Left colon (tissue), 2 donors: ENCODE measurements around the gene CDH11. TPM values are rescaled to one million over a fixed set of nuclear protein-coding genes. Genes with fewer than 3 reads are reported as not detected.

Experiments
- ATAC-seq: fragments of 200-7000 bp; cut with Tn5 transposase; one replicate; pipeline ENCODE4 v1.9.1; 2020; ENCODE audit warnings: mild to moderate bottlenecking, moderate library complexity
- DNase-seq, 2 donors: peaks; one replicate each; pipeline ENCODE4 v3.0.0-alpha.2; 2020
- intact Hi-C, 2 donors: fragments of 100-400 bp; cut with DNase I in 1 of 2; cut with micrococcal nuclease in 1 of 2; formaldehyde crosslinking; loops; one replicate each; pipeline versions ENCODE4 v1.11.2 to v1.14.0; 2022; cut with DNase I, micrococcal nuclease
- total RNA-seq, 2 donors: library from RNA; stranded (reverse); fragmentation: NEBNext Ultra II Directional; extraction: Animal tissue kit (Norgen Biotek cat#: 25700); gene quantifications; one replicate each; pipeline ENCODE4 v1.2.1, GENCODE V29; 2021
- donor health status: DM: no; HTN: no; CAD: no.
- donor health status: DM: yes; HTN: yes; CAD: no.

CDH11 gene
- total RNA-seq, 2 donors from 2014 or later, result 4.4 to 15.6 TPM

GRCh38 chr16:64964126-64964540 lies 157.7 kb downstream of the CDH11 start:
- DNase-seq, result no peak
- intact Hi-C loops, result no loop called here
- ATAC-seq, result no peak

GRCh38 chr16:64962786-64963185 lies 159.1 kb downstream of the CDH11 start:
- intact Hi-C loops, result no loop called here
- ATAC-seq (no peak), DNase-seq (no peak)

GRCh38 chr16:64957246-64957645 lies 164.6 kb downstream of the CDH11 start:
- no peak for ATAC-seq
- intact Hi-C loops, result no loop called here
- no peak for DNase-seq

GRCh38 chr16:64952177-64952576 lies 169.7 kb downstream of the CDH11 start:
- DNase-seq (no peak), ATAC-seq (no peak)
- intact Hi-C loops, result no loop called here

GRCh38 chr16:64951193-64951592 lies 170.7 kb downstream of the CDH11 start:
- ATAC-seq, result no peak
- DNase-seq, result no peak
- intact Hi-C loops, result no loop called here

- intact Hi-C loops, result no loop called here
- ATAC-seq (no peak), DNase-seq (no peak)
These were observed 171.1 kb downstream of the CDH11 start for GRCh38 chr16:64950731-64951130.

GRCh38 chr16:64950262-64950661 lies 171.6 kb downstream of the CDH11 start:
- intact Hi-C loops, result no loop called here
- DNase-seq (no peak), ATAC-seq (no peak)

GRCh38 chr16:64948056-64948455 lies 173.8 kb downstream of the CDH11 start:
- no peak for DNase-seq
- ATAC-seq, result no peak
- intact Hi-C loops, result no loop called here

GRCh38 chr16:64947651-64948050 lies 174.2 kb downstream of the CDH11 start:
- ATAC-seq (no peak), DNase-seq (no peak)
- intact Hi-C loops, result no loop called here

GRCh38 chr16:64933885-64934284 lies 188.0 kb downstream of the CDH11 start:
- ATAC-seq, result no peak
- intact Hi-C loops, result no loop called here
- DNase-seq, result no peak

GRCh38 chr16:64926476-64926875 lies 195.4 kb downstream of the CDH11 start:
- ATAC-seq (no peak), DNase-seq (no peak)
- intact Hi-C loops, result no loop called here

GRCh38 chr16:64925166-64925565 lies 196.7 kb downstream of the CDH11 start:
- no peak for ATAC-seq
- no peak for DNase-seq
- intact Hi-C loops, result no loop called here

GRCh38 chr16:64924086-64924485 lies 197.8 kb downstream of the CDH11 start:
- ATAC-seq, result no peak
- intact Hi-C loops, result no loop called here
- DNase-seq, result no peak

GRCh38 chr16:64919929-64920607 lies 201.8 kb downstream of the CDH11 start:
- ATAC-seq, result no peak
- no peak for DNase-seq
- intact Hi-C loops, result no loop called here

GRCh38 chr16:64919141-64919540 lies 202.7 kb downstream of the CDH11 start:
- DNase-seq (no peak), ATAC-seq (no peak)
- intact Hi-C loops, result no loop called here

GRCh38 chr16:64916051-64916450 lies 205.8 kb downstream of the CDH11 start:
- no peak for ATAC-seq
- no peak for DNase-seq
- intact Hi-C loops, result no loop called here

- DNase-seq (peak in 1 of 2 donors; percentile 7), ATAC-seq (no peak)
- intact Hi-C loops, result no loop called here
These were observed 211.5 kb downstream of the CDH11 start for GRCh38 chr16:64910356-64910755.

GRCh38 chr16:64907844-64908243 lies 214.0 kb downstream of the CDH11 start:
- ATAC-seq (no peak), DNase-seq (no peak)
- intact Hi-C loops, result no loop called here

- DNase-seq (no peak), ATAC-seq (no peak)
- intact Hi-C loops, result no loop called here
These were observed 218.1 kb downstream of the CDH11 start for GRCh38 chr16:64903770-64904169.

GRCh38 chr16:64900517-64900916 lies 221.3 kb downstream of the CDH11 start:
- ATAC-seq (no peak), DNase-seq (no peak)
- intact Hi-C loops, result no loop called here

GRCh38 chr16:64900019-64900418 lies 221.8 kb downstream of the CDH11 start:
- intact Hi-C loops, result no loop called here
- DNase-seq (no peak), ATAC-seq (no peak)
